ENCODE data around the gene CPZ. TPM values are rescaled to one million over a fixed set of nuclear protein-coding genes. Genes with fewer than 3 reads are reported as not detected.

Gene CPZ
- 0.14 TPM in 1 of 2 replicates, not detected in the other for total RNA-seq

GRCh38 chr4:8592366-8593263 lies at the start of gene CPZ:
TSS of gene CPZ (plus strand) at chr4:8592765. CDS start at chr4:8592834, 69 bp downstream.

GRCh38 chr4:8580321-8581093 lies 12.1 kb upstream of the CPZ start, which contains the start of gene GPR78:
TSS of gene GPR78 (plus strand) at chr4:8580392. CDS start at chr4:8580983, 591 bp downstream.

Other genes with a start within 250 kb of the CPZ start
- 30.1 and 35.8 TPM in 2 replicates for gene ACOX3, start 152.0 kb upstream of the CPZ start, total RNA-seq
- gene TRMT44, start 152.0 kb upstream of the CPZ start, total RNA-seq = 12.0 and 17.8 TPM in 2 replicates
- not detected in 2 replicates for gene GPR78, start 12.4 kb upstream of the CPZ start, total RNA-seq